ENCODE results near the gene IRF2BP2. TPM values are rescaled to one million over a fixed set of nuclear protein-coding genes. Genes with fewer than 3 reads are reported as not detected.

IRF2BP2 gene
- total and polyA plus RNA-seq, 2 of the 13 experiments (the other 11 are each of a cell fraction or from before 2014, with no cell fraction given) = 140 to 147 TPM

DNA sequence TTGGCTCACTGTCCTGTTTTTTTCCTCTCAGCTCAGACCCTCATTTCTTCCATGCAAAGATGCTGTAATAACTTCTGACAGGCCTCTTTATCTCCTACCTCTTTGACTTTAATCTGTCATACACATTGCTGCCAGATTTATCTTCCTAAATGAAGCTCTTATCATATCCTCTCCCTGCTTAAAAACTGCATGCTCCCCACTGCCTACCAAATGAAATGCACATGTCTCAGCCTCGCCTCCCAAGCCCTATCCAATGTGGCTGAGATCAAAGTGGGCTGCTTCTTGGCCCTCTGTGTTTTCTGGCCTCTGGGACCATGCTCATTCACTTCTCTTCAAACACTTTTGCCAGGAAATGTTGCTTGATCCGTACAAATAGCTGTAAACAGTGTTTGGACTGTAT, 38.3 kb downstream of the IRF2BP2 start:
- no peaks in the 10 kb centered on the region for H3K36me3 ChIP-seq (replicated peaks in 1 of 2; ENCODE audit: control insufficient read depth in 1 of 2, insufficient read depth in 2 of 2, low read length in 2 of 2)
- H3K27ac ChIP-seq (ENCODE audit: extremely low read length, insufficient read depth, low read length) = no peak overlapping the region
- no peak overlapping the region for H3K4me3 ChIP-seq (replicated peaks in 1 of 3; ENCODE audit: insufficient read depth in 1 of 3, low read depth in 2 of 3, low read length in 3 of 3)
- DNase-seq (ENCODE audit: low spot score) (no peak), ATAC-seq (no peak), FAIRE-seq (no peak)
- intact Hi-C loops (cut with micrococcal nuclease; ENCODE audit: unreplicated experiment) (no loop called here), in situ Hi-C loops (cut with HindIII; ENCODE audit: extremely low pct_ligation_motif_present, low pct_unique_long_range_greater_than_20kb) (no loop called here)
- TF ChIP-seq NFE2 (CRISPR knock-in tag; IDR thresholded peaks at IDR 0.05) = no peak
- TF ChIP-seq ZNF792 (CRISPR knock-in tag; IDR thresholded peaks at IDR 0.05) = no peak
- TF ChIP-seq TIGD3 (CRISPR knock-in tag; IDR thresholded peaks at IDR 0.05; ENCODE audit: borderline replicate concordance) = no peak
- TF ChIP-seq, protein P1, sequence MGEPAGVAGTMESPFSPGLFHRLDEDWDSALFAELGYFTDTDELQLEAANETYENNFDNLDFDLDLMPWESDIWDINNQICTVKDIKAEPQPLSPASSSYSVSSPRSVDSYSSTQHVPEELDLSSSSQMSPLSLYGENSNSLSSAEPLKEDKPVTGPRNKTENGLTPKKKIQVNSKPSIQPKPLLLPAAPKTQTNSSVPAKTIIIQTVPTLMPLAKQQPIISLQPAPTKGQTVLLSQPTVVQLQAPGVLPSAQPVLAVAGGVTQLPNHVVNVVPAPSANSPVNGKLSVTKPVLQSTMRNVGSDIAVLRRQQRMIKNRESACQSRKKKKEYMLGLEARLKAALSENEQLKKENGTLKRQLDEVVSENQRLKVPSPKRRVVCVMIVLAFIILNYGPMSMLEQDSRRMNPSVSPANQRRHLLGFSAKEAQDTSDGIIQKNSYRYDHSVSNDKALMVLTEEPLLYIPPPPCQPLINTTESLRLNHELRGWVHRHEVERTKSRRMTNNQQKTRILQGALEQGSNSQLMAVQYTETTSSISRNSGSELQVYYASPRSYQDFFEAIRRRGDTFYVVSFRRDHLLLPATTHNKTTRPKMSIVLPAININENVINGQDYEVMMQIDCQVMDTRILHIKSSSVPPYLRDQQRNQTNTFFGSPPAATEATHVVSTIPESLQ (CRISPR knock-in tag; conservative IDR thresholded peaks at IDR 0.05) = no peak
- TF ChIP-seq ZNF205 (CRISPR knock-in tag; IDR thresholded peaks at IDR 0.05) = no peak
- no peak for TF ChIP-seq EEA1 (CRISPR knock-in tag; IDR thresholded peaks at IDR 0.05; ENCODE audit: borderline replicate concordance)
- TF ChIP-seq TBX3 (IDR thresholded peaks at IDR 0.05; ENCODE audit: borderline replicate concordance) = no peak
- TF ChIP-seq, protein P2, sequence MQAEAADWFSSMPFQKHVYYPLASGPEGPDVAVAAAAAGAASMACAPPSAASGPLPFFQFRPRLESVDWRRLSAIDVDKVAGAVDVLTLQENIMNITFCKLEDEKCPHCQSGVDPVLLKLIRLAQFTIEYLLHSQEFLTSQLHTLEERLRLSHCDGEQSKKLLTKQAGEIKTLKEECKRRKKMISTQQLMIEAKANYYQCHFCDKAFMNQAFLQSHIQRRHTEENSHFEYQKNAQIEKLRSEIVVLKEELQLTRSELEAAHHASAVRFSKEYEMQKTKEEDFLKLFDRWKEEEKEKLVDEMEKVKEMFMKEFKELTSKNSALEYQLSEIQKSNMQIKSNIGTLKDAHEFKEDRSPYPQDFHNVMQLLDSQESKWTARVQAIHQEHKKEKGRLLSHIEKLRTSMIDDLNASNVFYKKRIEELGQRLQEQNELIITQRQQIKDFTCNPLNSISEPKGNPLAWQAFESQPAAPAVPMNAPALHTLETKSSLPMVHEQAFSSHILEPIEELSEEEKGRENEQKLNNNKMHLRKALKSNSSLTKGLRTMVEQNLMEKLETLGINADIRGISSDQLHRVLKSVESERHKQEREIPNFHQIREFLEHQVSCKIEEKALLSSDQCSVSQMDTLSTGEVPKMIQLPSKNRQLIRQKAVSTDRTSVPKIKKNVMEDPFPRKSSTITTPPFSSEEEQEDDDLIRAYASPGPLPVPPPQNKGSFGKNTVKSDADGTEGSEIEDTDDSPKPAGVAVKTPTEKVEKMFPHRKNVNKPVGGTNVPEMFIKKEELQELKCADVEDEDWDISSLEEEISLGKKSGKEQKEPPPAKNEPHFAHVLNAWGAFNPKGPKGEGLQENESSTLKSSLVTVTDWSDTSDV (CRISPR knock-in tag; IDR thresholded peaks at IDR 0.05) = no peak
- no peak for TF ChIP-seq NR1H2 (CRISPR knock-in tag; IDR thresholded peaks at IDR 0.05; ENCODE audit: borderline replicate concordance, low read depth)
- TF ChIP-seq ZBTB8A (CRISPR knock-in tag; IDR thresholded peaks at IDR 0.05; ENCODE audit: borderline replicate concordance, low read depth) = no peak
- no TSS peak for BruUV-seq (replicated peaks)
- H2AFZ ChIP-seq (ENCODE audit: low read length) = no peak overlapping the region
- H3K4me1 ChIP-seq (ENCODE audit: insufficient read depth, low read length) = peaks cover 30% of the 10 kb centered on the region
- no peak overlapping the region for H3K9ac ChIP-seq (ENCODE audit: insufficient read depth, low read depth, low read length)
- no peak overlapping the region for H3K4me2 ChIP-seq (ENCODE audit: low read depth, low read length)
- 0% methylated on average over 2 of the region's 2 CpGs for WGBS (ENCODE audit: low lambda C conversion rate)
- no peaks in the 10 kb centered on the region for H4K20me1 ChIP-seq (ENCODE audit: insufficient read depth, low read length)
- POLR2A ChIA-PET = no interaction called here
- peaks cover 0 to 4% of the 10 kb centered on the region in 2 experiments; a peak in 1 of 5 replicates for H3K27me3 ChIP-seq (ENCODE audit: control insufficient read depth in 1 of 2, insufficient read depth in 2 of 2, low read length in 2 of 2)
- H3K9me3 ChIP-seq (ENCODE audit: low read length) = no peaks in the 10 kb centered on the region
- CTCF ChIA-PET (ENCODE audit: low intra/inter-chr PET ratio, low total read pairs) = no interaction called here
- H3K79me2 ChIP-seq (ENCODE audit: insufficient read depth, low read length) = no peaks in the 10 kb centered on the region

All from HepG2 (cell line).